Stimulated activated CD4-positive, alpha-beta T cell treated with anti-CD3 and anti-CD28 coated beads, Interleukin-1b, Interleukin-23, amount 100 ng/mL, for 1 hour (primary cell): ENCODE measurements around the gene ALG14.
"Not testable (repeated sequence)": the region's sequence is repeated elsewhere in the genome, so short reads cannot be mapped to it uniquely, and the experiment has no call there.

Experiments
- DNase-seq, 2 donors: peaks; one replicate each; pipeline ENCODE4 v3.0.0-alpha.2; 2020; ENCODE audit warnings: low read depth in 2 of 2

Gene ALG14

GRCh38 chr1:95042286-95042685 is 30.5 kb downstream of the ALG14 start:
- no peak for DNase-seq

GRCh38 chr1:95041491-95042165 is 31.1 kb downstream of the ALG14 start:
- no peak for DNase-seq

GRCh38 chr1:95040032-95040525 is 32.7 kb downstream of the ALG14 start:
- no peak for DNase-seq

GRCh38 chr1:95039360-95040031 is 33.3 kb downstream of the ALG14 start:
- DNase-seq = no peak

GRCh38 chr1:95035536-95035935 is 37.2 kb downstream of the ALG14 start:
- DNase-seq = no peak

GRCh38 chr1:95034506-95034905 is 38.2 kb downstream of the ALG14 start:
- no peak for DNase-seq

- DNase-seq = no peak
Measured at GRCh38 chr1:95033843-95034242, 38.9 kb downstream of the ALG14 start.

GRCh38 chr1:95029532-95029931 is 43.2 kb downstream of the ALG14 start:
- DNase-seq = no peak

GRCh38 chr1:95028954-95029353 is 43.8 kb downstream of the ALG14 start:
- DNase-seq = no peak

- DNase-seq = no peak
Measured at GRCh38 chr1:95027046-95027445, 45.7 kb downstream of the ALG14 start.

GRCh38 chr1:95023399-95024043 is 49.2 kb downstream of the ALG14 start:
- DNase-seq = no peak

GRCh38 chr1:95022644-95022926 is 50.2 kb downstream of the ALG14 start:
- no peak for DNase-seq

GRCh38 chr1:95021805-95022643 is 50.7 kb downstream of the ALG14 start:
- DNase-seq = no peak

GRCh38 chr1:95021119-95021518 is 51.6 kb downstream of the ALG14 start:
- no peak for DNase-seq

GRCh38 chr1:95019466-95019865 is 53.3 kb downstream of the ALG14 start:
- DNase-seq = not testable (repeated sequence)

- DNase-seq = no peak
Measured at GRCh38 chr1:95018602-95019369, 54.0 kb downstream of the ALG14 start.

- no peak for DNase-seq
Measured at GRCh38 chr1:95017775-95018174, 55.0 kb downstream of the ALG14 start.

- DNase-seq = no peak
Measured at GRCh38 chr1:95015076-95015475, 57.7 kb downstream of the ALG14 start.

- DNase-seq = no peak
Measured at GRCh38 chr1:95013950-95014574, 58.7 kb downstream of the ALG14 start.

GRCh38 chr1:95012389-95012788 is 60.4 kb downstream of the ALG14 start:
- no peak for DNase-seq

GRCh38 chr1:95010158-95010557 is 62.6 kb downstream of the ALG14 start:
- no peak for DNase-seq
